NCI-H510A (cell line): ENCODE data around the gene FERD3L.

Source experiments
- DNase-seq: peaks from one replicate; lab custom pipeline; 2025; lab: John Stamatoyannopoulos, UW

FERD3L gene

GRCh38 chr7:19099924-19100323 lies 45.3 kb downstream of the FERD3L start:
- no peak for DNase-seq

- DNase-seq, result no peak
These were observed 46.0 kb downstream of the FERD3L start for GRCh38 chr7:19099194-19099593.

- DNase-seq, result no peak
These were observed 46.7 kb downstream of the FERD3L start for GRCh38 chr7:19098510-19098909.

GRCh38 chr7:19097165-19098055 lies 47.8 kb downstream of the FERD3L start:
- no peak for DNase-seq

GRCh38 chr7:19095353-19095860 lies 49.8 kb downstream of the FERD3L start:
- DNase-seq, result no peak
